GM19468 (cell line): ENCODE results near the gene RAB3IP.
"Not testable (repeated sequence)": the region's sequence is repeated elsewhere in the genome, so short reads cannot be mapped to it uniquely, and the experiment has no call there.

Source experiments
- ATAC-seq: cut with Tn5 transposase; IDR thresholded peaks from one replicate; pipeline ENCODE4 v1.9.1; 2021; ENCODE audit warnings: mild to moderate bottlenecking, moderate library complexity, moderate number of reproducible peaks; ENCODE audit not compliant: unreplicated experiment; ENCODE audit errors: extremely low read depth

The RAB3IP gene

GRCh38 chr12:69751476-69751875 lies 12.8 kb downstream of the RAB3IP start:
- ATAC-seq: no peak

- no peak for ATAC-seq
Observed at GRCh38 chr12:69755302-69755701, 16.6 kb downstream of the RAB3IP start.

- no peak for ATAC-seq
Observed at GRCh38 chr12:69756088-69756755, 17.6 kb downstream of the RAB3IP start.

- no peak for ATAC-seq
Observed at GRCh38 chr12:69758105-69758504, 19.4 kb downstream of the RAB3IP start.

GRCh38 chr12:69759581-69759980 lies 20.9 kb downstream of the RAB3IP start:
- not testable (repeated sequence) for ATAC-seq

GRCh38 chr12:69765515-69765914 lies 26.9 kb downstream of the RAB3IP start:
- ATAC-seq: no peak

- no peak for ATAC-seq
Observed at GRCh38 chr12:69766260-69766659, 27.6 kb downstream of the RAB3IP start.

- ATAC-seq: no peak
Observed at GRCh38 chr12:69779928-69780327, 41.3 kb downstream of the RAB3IP start.

- no peak for ATAC-seq
Observed at GRCh38 chr12:69783365-69783764, 44.7 kb downstream of the RAB3IP start.

GRCh38 chr12:69789351-69789750 lies 50.7 kb downstream of the RAB3IP start:
- ATAC-seq: no peak

GRCh38 chr12:69792533-69792932 lies 53.9 kb downstream of the RAB3IP start:
- ATAC-seq: no peak

- not testable (repeated sequence) for ATAC-seq
Observed at GRCh38 chr12:69807101-69807897, 68.6 kb downstream of the RAB3IP start.

- no peak for ATAC-seq
Observed at GRCh38 chr12:69810870-69811498, 72.3 kb downstream of the RAB3IP start.

- no peak for ATAC-seq
Observed at GRCh38 chr12:69816082-69816481, 77.4 kb downstream of the RAB3IP start.

- ATAC-seq: no peak
Observed at GRCh38 chr12:69821032-69821455, 82.4 kb downstream of the RAB3IP start.

- ATAC-seq: no peak
Observed at GRCh38 chr12:69821456-69822159, 82.9 kb downstream of the RAB3IP start.

- no peak for ATAC-seq
Observed at GRCh38 chr12:69822201-69822860, 83.7 kb downstream of the RAB3IP start.

- ATAC-seq: no peak
Observed at GRCh38 chr12:69824028-69824427, 85.4 kb downstream of the RAB3IP start.

- no peak for ATAC-seq
Observed at GRCh38 chr12:69824966-69825560, 86.4 kb downstream of the RAB3IP start, which contains the start of gene MYRFL. MYRFL (plus strand) TSS chr12:69825227; CDS start chr12:69825518, 291 bp downstream.

GRCh38 chr12:69828897-69829296 lies 90.2 kb downstream of the RAB3IP start:
- no peak for ATAC-seq
